ENCODE data around the gene C19orf12. TPM values are rescaled to one million over a fixed set of nuclear protein-coding genes. Genes with fewer than 3 reads are reported as not detected.

The C19orf12 gene
- total RNA-seq, 1 experiment from 2014 or later: 17.5 TPM

DNA sequence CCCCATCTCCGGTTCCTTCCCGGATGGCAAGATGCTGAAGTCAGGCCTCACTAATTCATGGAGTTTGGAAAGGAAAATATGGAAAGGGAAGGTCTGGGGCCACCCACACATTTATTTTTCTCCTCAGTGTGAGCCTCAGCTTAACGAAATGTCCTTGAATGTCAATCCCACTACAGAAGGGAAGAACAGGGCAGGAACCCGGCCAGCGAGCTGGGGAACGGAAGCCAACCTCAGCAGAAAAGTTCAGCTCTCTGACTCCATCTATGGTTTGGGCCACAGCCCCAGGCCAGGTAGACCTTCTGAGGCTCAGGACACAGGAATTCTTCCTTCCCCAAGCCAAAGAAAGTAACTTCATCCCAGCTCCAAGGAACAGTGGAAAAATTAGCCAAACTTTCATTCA is 8.4 kb downstream of the C19orf12 start:
- H3K4me3 Mint-ChIP-seq: no peak overlapping the region
- H3K4me1 Mint-ChIP-seq: no peaks in the 10 kb centered on the region
- no CpG with 5 or more reads among the region's 6 CpGs for WGBS (ENCODE audit: extremely low coverage, insufficient read length, low lambda C conversion rate)
- Histone ChIP-seq H3K23ac (ENCODE audit: insufficient read length, low read depth, low read length) (no peak overlapping the region), H3K23me2 (ENCODE audit: insufficient read length, low read depth, low read length, poor library complexity, severe bottlenecking) (no peaks in the 10 kb centered on the region), H3K79me2 (ENCODE audit: insufficient read depth, low read length) (no peaks in the 10 kb centered on the region), H3K18ac (ENCODE audit: insufficient read length, low read depth, low read length) (no peak overlapping the region), H3K9ac (ENCODE audit: extremely low read depth, insufficient read length, low read length) (no peak overlapping the region), H2BK120ac (ENCODE audit: low read depth, low read length, poor library complexity, severe bottlenecking) (no peak overlapping the region), H2BK5ac (ENCODE audit: insufficient read length, low read length) (no peak overlapping the region), H3K14ac (ENCODE audit: insufficient read depth, low read length) (no peak overlapping the region), H3K56ac (ENCODE audit: insufficient read length, low read depth, low read length) (no peak overlapping the region), H4K8ac (replicated peaks; ENCODE audit: insufficient read length, low read depth, low read length) (no peak overlapping the region), H3K4ac (ENCODE audit: low read depth, low read length) (no peak overlapping the region), H3K79me1 (ENCODE audit: insufficient read depth, low read depth, low read length, poor library complexity, severe bottlenecking) (no peaks in the 10 kb centered on the region), H4K20me1 (ENCODE audit: control insufficient read depth, insufficient read depth, insufficient read length) (no peaks in the 10 kb centered on the region), H4K5ac (ENCODE audit: insufficient read length, low read depth, low read length) (no peak overlapping the region), H2BK20ac (ENCODE audit: low read depth, low read length, poor library complexity, severe bottlenecking) (no peak overlapping the region), H4K91ac (ENCODE audit: insufficient read length, low read depth, low read length) (no peak overlapping the region), H3K4me2 (ENCODE audit: insufficient read depth, insufficient read length, low read length) (no peak overlapping the region), H2AFZ (ENCODE audit: low read length) (no peak overlapping the region), H2BK12ac (ENCODE audit: insufficient read length, low read depth, low read length) (no peak overlapping the region), H3K9me3 (ENCODE audit: control insufficient read depth, low read depth, low read length) (no peaks in the 10 kb centered on the region), H3K27ac (ENCODE audit: insufficient read length, low read depth, low read length) (no peak overlapping the region), H3K27me3 (ENCODE audit: insufficient read depth, low read length) (no peaks in the 10 kb centered on the region), H3K4me1 (ENCODE audit: insufficient read depth, low read length) (no peaks in the 10 kb centered on the region), H2BK15ac (ENCODE audit: low read depth, low read length) (no peak overlapping the region), H3T11ph (ENCODE audit: low read length) (no peak overlapping the region), H2AK5ac (ENCODE audit: insufficient read length, low read length) (no peak overlapping the region)
- H3K27me3 Mint-ChIP-seq (ENCODE audit: low read depth): no peaks in the 10 kb centered on the region
- H3K9me3 Mint-ChIP-seq: no peaks in the 10 kb centered on the region
- no peak for DNase-seq
- no peak overlapping the region for H3K27ac Mint-ChIP-seq
- TF ChIP-seq, protein P1, sequence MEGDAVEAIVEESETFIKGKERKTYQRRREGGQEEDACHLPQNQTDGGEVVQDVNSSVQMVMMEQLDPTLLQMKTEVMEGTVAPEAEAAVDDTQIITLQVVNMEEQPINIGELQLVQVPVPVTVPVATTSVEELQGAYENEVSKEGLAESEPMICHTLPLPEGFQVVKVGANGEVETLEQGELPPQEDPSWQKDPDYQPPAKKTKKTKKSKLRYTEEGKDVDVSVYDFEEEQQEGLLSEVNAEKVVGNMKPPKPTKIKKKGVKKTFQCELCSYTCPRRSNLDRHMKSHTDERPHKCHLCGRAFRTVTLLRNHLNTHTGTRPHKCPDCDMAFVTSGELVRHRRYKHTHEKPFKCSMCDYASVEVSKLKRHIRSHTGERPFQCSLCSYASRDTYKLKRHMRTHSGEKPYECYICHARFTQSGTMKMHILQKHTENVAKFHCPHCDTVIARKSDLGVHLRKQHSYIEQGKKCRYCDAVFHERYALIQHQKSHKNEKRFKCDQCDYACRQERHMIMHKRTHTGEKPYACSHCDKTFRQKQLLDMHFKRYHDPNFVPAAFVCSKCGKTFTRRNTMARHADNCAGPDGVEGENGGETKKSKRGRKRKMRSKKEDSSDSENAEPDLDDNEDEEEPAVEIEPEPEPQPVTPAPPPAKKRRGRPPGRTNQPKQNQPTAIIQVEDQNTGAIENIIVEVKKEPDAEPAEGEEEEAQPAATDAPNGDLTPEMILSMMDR (conservative IDR thresholded peaks at IDR 0.05): no peak
- H3K36me3 Mint-ChIP-seq (ENCODE audit: insufficient read depth in 1 of 3, low read depth in 3 of 3): peaks cover 0 to 2% (median 0%) of the 10 kb centered on the region in 3 experiments; a peak in 2 of 7 replicates
